HG02852 (cell line): ENCODE data around the gene RFX2.
"Not testable (repeated sequence)": the region's sequence is repeated elsewhere in the genome, so short reads cannot be mapped to it uniquely, and the experiment has no call there.

Source experiments
- ATAC-seq: cut with Tn5 transposase; IDR thresholded peaks from one replicate; pipeline ENCODE4 v1.9.1; 2021; ENCODE audit warnings: mild to moderate bottlenecking, moderate library complexity; ENCODE audit not compliant: unreplicated experiment

Gene RFX2

DNA sequence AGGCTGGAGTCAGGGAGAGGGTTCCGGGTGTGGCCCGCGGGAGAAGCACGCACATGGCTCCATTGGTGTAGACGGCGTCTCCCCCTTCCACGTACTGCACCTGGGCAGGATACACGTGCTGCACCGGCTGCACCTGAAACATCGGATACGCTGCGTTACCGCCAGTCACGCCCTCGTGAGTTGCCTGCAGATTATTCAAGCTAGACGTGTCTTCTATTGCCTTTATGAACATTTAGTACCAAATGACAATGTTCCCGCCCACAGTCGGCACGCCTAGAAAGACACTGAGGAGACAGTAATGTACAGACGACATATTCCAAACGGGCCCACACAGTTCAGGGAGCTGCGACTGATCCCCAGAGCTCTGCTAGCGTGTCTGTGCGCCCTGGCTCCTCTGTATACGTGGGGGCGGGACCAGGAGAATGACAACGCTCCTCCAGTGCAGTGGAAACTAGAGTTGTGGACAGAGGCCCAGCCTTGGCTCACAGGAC, 68.3 kb downstream of the RFX2 start:
- ATAC-seq = no peak

DNA sequence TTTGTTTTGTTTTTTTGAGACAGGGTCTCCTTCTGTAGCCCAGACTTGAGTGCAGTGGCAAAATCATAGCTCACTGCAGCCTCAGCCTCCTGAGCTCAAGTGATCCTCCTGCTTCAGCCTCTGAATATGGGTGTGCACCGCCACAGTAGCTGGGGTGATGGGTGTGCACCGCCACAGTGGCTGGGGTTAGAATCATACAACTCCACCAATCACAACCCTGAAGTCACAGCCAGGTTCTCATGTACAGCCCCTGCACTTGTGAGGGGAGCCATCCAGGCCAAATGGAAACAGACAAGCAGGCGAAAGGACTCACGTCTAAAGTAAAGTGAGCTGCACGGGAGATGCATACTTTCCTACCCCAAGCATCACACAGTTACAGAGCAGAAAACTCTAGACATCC, 69.2 kb downstream of the RFX2 start:
- ATAC-seq = no peak

DNA sequence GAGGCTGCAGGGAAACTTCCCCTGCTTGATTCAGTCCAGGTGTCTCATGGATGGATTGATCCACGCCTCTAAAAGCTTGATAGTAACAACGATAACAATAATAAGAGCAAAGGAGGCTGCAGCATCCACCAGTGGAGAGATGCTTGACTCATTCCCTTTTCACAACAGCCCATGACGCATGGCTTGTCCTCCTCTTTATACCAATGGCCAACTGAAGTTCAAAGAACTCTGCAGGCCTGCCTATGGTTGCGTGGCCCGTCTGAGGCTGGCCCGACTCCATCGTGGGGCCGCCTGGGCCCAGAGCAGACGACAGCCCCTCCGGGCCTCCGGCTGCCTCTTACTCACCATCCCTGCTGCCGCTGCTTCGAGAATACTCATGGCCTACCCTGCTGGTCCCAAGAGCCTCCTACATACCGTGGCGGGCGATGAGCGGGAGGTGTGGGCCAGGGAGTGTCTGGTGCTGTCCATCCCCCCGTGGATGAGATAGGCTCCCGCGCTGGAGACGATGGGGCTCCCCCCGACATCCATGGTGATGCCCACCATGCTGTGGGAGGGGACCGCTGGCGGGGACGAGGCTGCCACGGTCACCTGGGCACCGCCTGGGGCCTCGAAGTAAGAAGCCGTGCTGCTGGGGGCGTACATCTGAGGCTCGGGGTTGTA, 70.6 kb downstream of the RFX2 start:
- ATAC-seq = no peak

- peak; percentile 52 for ATAC-seq
Observed at GRCh38 chr19:6038634-6039405, 71.5 kb downstream of the RFX2 start.

GRCh38 chr19:6035026-6035425, 75.3 kb downstream of the RFX2 start:
- ATAC-seq = no peak

- ATAC-seq = no peak
Observed at GRCh38 chr19:6034512-6034911, 75.8 kb downstream of the RFX2 start.

GRCh38 chr19:6033744-6034264, 76.5 kb downstream of the RFX2 start:
- ATAC-seq = no peak

- no peak for ATAC-seq
Observed at GRCh38 chr19:6032827-6033226, 77.5 kb downstream of the RFX2 start.

DNA sequence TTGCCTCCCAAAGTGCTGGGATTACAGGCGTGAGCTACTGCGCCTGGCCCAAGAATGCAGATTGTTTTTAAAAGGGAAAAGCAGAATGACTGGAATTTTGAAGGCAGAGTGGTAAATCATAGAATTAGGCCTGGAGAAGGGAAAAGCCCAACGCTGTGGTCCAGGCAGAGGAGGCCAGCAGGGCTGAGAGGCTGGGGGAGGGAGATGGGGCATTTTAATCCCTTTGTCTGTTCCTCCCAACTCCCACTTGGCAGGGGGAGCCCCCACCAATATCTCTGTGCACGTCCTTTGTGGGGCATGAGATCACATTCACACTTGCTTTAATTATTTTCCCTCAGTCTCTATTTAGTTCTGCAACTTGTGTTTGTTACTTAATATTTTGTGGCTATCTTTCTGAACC, 77.9 kb downstream of the RFX2 start:
- ATAC-seq = no peak

DNA sequence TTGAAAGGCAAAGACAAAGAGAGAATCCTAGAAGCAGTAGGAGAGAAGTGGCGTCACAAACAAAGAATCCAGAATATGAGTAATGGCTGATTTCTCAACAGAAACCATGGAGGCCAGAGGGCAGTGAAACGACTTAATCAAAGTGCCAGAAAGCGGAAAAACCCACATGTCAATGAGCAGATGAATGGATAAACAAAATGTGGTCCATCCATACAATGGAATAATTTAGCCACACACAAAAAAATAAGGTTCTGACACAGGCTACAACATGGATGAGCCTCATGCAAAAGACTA, 80.1 kb downstream of the RFX2 start:
- ATAC-seq = no peak

- ATAC-seq = no peak
Observed at GRCh38 chr19:6026390-6027227, 83.7 kb downstream of the RFX2 start.

DNA sequence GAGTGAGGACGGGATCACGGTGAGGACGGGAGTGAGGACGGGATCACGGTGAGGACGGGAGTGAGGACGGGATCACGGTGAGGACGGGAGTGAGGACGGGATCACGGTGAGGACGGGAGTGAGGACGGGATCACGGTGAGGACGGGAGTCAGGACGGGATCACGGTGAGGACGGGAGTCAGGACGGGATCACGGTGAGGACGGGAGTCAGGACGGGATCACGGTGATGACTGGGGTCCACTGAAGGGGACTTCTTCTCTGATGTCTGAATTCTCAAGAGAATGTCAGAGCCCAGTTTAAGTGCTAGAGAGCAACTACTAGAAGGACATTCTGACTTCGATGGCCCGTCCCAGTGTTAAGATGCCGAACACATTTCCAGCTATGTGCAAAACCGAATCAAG, 85.5 kb downstream of the RFX2 start:
- ATAC-seq = not testable (repeated sequence)

GRCh38 chr19:6023936-6024335, 86.4 kb downstream of the RFX2 start:
- no peak for ATAC-seq

- ATAC-seq = no peak
Observed at GRCh38 chr19:6023085-6023682, 87.1 kb downstream of the RFX2 start.

DNA sequence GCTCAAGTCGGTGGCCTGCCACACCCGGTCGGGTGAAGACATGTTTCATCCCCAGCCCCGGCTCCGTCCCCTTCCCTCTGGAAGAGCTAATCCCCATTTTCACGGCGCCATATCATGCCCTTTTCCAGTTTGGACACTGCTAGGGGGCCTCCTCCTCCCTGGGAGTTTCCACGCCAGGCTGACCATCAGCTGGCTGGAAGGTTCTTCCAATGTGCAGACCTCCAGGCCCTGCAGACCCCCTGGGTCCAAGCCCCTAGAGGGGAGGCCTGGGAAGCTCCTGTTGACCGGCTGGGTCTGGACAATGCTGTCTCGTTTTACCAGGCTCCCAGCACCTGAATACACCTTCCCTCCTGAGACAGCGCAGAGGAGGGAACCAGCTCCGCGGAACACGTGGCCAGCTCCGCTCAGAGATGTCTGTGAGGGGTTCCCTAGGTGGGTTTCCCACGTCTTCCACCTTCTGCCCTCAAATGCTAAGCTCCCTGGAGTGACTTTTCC, 87.7 kb downstream of the RFX2 start:
- no peak for ATAC-seq

DNA sequence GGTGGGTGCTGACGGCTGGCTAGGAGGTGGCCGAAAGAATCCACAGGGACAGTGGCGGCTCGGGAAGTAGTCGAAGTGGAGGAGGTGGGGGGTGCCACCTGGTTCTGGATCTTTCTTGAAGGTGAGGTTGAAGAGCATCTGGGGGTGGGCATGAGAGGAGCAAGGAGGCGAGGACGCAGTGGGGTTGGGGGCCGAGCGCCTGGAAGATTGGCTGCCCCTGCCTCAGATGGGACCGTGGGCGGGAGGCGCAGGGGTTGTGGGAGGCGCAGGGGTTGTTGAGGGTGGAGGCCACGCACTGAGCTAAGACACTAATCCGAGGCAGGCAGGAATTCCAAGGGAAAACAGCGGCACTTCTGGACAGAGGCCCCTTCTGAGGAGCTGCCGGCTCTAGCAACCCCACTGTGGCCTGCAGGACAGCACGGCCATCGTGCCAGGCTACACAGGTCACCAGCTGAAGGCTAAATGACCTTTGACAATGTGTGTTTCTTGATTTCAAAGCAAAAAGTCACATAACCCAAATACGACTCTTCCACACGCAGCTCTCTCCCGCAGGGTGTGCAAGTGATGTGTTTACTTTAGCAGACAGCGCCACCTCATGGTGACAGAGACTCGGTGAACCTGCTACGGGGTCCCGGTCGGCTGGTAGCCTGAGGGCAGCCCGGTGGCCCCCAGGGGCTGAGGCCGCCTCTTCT, 88.3 kb downstream of the RFX2 start:
- ATAC-seq = no peak

- no peak for ATAC-seq
Observed at GRCh38 chr19:6020972-6021805, 89.1 kb downstream of the RFX2 start.

- no peak for ATAC-seq
Observed at GRCh38 chr19:6020166-6020882, 90.0 kb downstream of the RFX2 start.

DNA sequence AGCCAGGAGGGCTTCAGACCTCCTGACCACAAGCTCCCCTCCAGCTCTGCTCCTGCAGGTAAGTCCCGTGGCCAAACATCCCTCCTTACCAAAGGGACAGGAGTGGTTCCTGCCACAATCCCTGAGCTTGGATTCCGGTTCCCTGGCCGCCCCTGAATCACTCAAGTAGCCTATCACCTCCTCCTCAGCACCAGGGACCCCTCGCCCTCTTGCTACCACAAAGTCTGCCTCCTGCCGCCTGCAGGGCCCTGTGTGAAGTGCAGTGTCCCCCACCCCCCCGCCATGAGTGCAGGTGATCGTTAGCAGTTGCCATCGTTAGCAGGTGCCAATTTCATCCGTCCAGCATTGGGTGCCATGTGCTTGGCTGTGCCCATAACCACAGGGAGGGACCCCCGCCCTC, 91.5 kb downstream of the RFX2 start:
- no peak for ATAC-seq
